Activated CD8-positive, alpha-beta memory T cell treated with anti-CD3 and anti-CD28 coated beads, Interleukin-2, amount 50 U/mL, for 1 hour (primary cell): ENCODE data around the gene SMAD7.

ENCODE experiments used
- DNase-seq: peaks from one replicate; pipeline ENCODE4 v3.0.0-alpha.2; 2020; ENCODE audit errors: extremely low read depth

Gene SMAD7

DNA sequence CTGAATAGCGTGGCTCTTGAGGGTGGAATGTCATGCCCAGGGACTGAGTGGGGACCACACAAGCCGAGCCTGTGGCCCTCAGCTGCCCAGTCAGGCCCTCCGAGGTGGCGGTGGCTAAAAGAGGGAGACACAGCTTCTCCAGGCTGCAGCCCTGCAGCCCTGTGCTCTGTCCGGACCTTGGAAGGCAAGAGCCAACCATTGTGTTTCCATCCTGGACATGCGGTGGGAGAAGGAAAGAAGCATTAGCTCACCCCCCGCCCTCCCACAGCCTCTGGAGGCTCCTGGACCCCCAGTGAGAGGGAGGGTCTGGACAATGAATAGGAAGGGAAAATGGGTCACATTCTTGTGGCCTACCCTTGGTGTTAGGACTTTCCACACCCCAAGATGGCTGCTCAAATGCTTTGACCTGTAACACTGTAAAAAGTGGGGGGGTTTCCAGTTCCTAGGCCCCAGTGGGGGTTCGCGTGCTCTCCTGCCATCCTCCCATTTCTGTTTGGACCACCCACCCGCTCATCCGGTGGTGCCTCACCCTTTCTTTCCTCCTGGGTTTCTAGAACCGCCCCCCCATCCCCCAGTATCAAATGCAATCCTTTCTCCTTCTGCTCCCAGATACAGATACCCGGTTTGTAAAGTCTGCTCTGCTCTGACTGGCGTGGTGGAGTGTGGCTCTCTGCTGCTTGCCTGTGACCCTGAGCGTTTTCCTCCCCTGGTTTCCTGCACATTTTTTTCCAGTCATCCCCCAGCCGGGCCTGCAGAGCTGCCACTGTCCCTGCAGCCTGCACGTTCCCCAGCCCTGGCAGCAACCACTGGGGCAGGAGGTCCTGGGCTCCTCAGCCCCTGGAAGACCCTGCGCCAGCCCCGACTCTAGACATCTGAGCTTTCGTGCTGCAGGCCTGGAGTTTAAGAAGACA lies 36.3 kb upstream of the SMAD7 start:
- no peak for DNase-seq

- no peak for DNase-seq
Measured at GRCh38 chr18:48985161-48985560, 34.4 kb upstream of the SMAD7 start.

- no peak for DNase-seq
Measured at GRCh38 chr18:48983793-48984437, 33.1 kb upstream of the SMAD7 start.

DNA sequence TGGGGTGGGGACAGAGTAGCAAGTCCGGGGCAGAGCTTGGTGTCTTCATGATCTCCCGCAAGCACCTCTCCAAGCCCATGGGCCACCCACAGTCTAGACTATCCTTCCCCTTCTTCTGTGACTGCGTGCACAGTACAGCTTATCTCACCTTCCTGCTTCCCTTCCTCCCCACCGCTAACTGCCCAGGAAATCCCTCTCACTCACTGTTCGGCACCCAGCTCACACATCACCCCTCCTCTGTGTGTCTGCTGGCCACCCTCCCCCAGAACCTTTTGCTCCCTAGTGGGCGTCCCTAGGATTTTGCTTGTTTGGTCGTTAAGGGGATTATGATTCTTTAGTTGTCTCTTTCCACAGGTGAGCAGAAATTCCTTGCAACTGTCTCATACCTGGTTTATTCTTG lies 31.5 kb upstream of the SMAD7 start:
- no peak for DNase-seq

GRCh38 chr18:48979944-48980890 lies 29.5 kb upstream of the SMAD7 start:
- DNase-seq, result no peak

- no peak for DNase-seq
Measured at GRCh38 chr18:48977914-48978313, 27.1 kb upstream of the SMAD7 start.

DNA sequence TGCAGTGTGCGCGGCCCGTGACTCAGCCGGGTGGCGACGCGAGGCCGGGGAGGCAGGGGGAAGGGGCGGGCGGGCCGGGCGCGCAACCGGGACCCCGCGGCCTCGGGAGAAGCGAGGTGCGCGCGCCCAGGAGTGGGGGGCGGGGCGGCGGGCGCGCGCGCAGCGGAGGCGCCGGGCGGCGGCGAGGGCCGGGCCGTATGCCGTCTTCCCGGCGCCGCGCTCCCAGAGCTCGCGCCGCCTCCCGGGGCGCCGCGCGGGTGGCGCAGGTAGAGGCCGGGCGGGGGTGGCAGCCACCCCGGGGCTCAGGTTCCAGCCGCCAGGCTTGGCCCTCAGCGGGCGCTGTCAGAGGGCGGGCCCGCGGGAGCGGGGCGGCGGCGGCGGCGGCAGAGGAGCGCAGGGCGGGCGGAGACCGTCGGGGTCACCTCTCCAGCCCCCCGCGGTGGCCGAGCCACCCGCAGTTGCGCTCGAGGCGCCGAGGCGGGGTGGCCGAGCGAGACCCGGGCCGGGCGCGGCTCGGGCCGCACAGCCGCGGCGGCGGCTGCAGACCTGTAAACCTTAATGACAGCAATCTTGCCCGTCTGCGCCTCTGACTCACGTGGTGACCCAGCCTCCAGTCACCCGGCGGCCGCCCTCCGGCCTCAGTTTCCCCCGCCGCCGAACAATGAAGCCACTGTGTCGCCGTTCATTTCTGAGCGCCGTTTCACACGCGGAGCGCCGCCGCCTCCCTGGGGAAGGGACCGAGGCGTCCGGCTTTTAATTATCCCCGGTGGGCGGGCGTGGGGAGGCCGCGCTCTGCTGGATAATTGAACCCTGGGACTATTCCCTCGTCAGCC lies 25.3 kb upstream of the SMAD7 start:
- DNase-seq, result peak; percentile 16

- no peak for DNase-seq
Measured at GRCh38 chr18:48975120-48975816, 24.5 kb upstream of the SMAD7 start.

DNA sequence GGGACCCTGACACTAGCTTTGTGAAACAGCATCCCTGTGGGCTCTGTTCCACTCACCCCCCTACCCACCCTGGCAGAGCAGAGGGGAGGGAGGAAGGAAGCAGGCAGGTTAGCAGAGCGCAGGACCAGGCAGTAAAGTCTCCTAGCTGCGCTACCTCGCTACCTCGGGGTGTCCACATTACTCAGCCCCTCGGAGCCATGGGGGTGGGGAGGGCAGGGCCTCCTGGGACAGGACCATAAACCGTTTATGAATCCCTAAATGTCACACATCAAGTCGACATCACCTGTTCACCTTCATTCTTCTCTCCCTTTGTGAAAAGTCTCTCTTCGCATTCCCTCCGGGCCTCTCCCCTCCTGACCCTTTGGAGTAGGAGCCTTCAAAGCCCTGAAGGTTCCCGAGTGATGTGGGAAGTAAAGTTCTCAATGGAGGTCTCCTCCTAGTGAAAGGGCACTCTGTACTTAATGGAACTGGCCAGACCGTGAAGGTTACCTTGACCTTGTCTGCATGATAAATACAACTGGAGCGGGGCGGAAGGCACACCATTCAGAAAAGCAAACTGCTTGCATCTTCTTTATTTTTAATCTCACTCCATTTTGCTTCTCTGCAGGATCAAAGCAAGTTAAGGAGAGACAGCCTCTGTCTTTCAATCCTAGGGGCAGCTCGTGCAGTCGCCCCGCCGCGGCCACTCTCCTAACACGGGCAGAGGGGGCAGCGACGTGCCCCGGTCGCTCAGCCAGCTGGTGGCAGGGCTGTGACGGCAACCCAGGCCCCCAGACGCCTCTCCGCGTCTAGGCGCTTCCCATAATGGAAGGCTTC lies 23.7 kb upstream of the SMAD7 start:
- no peak for DNase-seq

- no peak for DNase-seq
Measured at GRCh38 chr18:48973731-48974130, 23.0 kb upstream of the SMAD7 start.

DNA sequence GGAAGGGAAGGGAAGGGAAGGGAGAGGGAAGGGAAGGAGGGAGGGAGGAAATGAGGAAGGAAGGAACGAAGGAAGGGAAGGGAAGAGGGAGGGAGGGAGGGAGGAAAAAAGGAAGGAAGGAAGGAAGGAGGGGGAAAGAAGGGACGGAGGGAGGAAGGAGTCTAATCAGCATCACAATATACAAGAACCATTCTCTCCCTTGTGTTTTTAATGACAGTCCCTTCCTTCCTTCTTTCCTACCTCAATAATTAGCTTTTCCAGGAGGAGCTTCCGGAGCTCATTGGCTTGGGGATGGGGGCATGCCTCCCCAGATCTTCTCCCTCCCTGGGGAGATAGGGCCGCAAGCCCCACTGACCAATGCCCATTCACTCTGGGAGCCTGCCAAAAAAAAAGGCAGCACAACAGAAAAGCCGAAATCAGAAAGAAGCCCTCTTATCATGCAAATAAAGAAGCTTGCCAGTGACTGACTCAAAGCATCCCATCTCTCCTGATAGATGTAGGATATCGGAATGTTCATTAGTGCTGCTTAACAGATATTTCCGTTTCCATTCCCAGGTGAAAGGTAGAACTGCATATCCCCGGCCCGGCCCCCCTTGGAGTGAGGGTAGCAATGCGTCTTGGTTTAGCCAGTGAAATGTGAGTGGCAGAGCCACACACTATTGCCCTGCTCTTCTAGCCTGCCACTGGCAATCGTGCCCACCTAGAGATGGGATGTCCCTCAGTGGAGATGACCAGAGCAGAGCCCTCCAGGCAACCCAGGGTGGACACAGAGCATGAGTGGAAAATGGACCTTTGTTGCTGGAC lies 17.8 kb upstream of the SMAD7 start:
- no peak for DNase-seq

GRCh38 chr18:48967545-48967944 lies 16.8 kb upstream of the SMAD7 start:
- no peak for DNase-seq

GRCh38 chr18:48966523-48966922 lies 15.8 kb upstream of the SMAD7 start:
- DNase-seq, result no peak

- no peak for DNase-seq
Measured at GRCh38 chr18:48963586-48964470, 13.1 kb upstream of the SMAD7 start.

GRCh38 chr18:48962994-48963561 lies 12.3 kb upstream of the SMAD7 start:
- DNase-seq, result no peak

GRCh38 chr18:48962252-48962993 lies 11.7 kb upstream of the SMAD7 start:
- DNase-seq, result no peak

- DNase-seq, result no peak
Measured at GRCh38 chr18:48961547-48961946, 10.8 kb upstream of the SMAD7 start.
